COR-L47 (cell line): ENCODE measurements around the gene SNUPN.

ENCODE experiments used
- DNase-seq: peaks from one replicate; lab custom pipeline; 2025; lab: John Stamatoyannopoulos, UW

SNUPN gene

DNA sequence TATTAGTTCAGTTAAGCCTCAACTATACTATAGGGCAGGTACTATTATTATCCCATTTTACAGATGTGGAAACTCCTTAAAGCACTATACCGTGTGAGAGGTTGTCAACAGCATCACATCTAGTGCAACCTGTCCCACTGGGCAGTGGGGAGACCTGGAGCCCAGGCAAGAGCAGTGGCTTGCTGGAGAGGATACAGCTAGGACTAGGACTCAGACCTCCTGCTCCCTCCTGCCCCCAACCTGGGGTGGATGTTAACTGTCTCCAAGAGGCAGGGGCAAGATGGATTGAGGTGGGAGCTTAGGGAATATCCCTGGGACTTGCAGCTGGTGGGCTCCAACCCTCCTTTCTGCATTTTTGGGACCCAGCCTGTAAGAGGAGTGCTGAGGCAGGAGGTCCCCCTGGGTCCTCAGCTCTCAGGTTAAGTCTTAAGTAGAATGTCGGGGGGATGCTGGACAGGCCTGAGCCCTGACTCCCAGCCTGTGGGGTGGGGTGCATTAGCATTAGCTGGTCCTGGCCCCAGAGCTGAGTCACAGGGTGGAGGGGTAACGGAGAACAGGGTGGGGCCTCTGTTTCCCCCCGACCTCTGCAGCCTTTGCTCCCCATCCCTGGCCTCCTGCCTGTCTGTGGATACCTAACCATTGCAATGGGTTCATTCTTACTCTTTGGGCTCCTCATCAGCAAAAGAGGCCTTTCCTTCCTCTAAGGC is 28.8 kb upstream of the SNUPN start:
- DNase-seq = no peak

DNA sequence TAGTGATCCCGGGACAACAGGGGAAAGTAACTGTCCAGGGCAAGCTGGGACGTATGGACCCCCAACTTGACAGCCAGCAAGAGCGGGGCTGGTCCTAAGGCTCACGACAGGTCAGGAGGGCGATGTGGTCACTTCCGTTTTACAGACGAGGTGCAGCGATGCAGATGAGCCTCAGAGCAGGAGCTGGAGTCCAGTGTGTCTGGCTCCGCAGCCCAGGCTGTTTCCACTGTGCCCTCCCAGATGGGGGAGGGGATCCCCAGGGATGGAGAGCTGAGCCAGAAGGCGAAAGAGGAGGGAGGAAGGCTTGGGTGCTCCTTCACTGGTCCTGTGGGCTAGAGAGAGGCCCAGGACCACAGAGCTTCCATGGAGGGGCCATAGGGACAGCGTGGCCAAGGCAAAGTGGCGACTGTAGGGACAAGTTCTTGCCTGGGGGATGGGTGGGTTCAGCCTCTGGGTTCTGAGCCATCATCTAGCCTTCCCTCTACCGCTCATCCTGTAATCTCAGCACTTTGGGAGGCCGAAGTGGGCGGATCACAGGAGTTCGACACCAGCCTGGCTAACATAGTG is 27.9 kb upstream of the SNUPN start:
- no peak for DNase-seq

DNA sequence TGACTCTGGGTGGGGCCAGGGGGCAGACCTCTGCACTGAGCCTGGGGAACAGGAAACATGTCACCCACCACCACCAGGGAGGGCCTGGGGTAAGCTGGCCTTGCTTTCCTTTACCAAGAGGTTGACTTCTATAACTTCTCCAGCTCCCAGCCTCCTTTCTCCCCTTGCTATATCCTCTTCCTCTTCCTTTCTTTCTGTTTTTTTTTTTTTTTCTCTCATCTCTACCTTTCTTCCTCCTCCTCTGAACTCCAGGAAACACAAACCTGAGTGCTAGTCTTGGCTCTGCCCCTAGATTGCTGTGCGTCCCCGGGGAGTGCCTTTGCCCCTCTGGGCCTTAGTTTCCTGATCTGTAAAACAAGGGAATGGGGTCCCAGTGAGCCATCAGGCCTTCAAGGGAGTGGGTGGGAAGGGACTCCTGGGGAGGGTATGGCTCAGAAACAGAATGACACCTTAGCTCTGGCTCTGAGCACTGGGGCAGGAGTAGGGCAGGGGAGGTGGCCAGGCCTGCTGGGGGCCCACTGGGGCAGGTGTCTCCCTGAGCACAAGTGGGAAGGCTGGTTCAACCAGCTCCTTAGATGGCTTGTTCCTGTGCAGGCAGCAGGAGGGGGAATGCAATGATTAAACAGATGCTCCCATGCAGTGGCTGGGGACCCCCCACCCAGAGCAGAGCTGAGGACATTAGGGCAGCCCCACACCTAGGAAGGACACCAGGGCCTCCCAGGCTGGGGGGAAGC is 26.5 kb upstream of the SNUPN start:
- no peak for DNase-seq

DNA sequence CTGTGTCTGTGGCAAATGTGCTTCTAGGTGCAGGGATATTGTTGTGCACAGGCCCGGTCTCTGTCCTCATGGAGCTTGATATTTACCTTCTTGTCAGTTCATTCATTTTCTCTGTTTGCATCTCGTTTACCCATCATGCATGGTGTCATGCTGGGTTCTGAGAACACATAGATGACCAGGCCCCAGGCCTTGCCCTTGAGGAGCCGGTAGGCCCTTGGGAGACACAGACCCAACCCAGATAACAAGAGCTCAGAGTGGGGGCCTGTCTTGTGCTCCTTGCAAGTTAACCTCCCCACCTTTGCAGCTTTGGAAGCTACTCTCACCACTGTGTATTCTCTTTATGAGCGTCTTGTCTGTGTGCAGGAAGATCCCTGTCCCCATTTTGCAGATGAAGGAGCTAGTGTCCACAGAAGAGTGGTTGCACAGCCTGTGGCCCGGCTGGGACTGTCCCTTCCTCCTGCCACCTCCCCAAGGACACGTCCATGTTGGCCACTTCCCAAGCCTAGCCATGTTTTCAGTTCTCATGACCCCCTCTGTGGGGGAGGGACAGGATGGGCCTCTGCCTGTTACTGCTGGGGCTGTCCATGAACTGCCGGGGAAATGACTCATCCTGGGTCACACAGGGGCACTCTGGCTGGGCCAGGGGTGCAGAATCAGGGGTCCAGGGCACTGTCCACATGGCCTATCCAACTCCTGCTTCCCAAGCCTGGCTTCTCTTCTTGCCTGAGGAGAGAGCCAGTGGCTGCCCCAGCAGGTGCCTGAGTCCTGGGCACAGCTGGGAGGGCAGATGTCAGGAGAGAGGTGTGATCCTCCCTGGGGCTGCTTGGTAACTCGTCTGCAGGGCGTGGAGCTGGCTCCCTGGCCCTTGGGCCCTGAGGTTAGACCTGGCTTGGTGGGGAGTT is 25.6 kb upstream of the SNUPN start:
- no peak for DNase-seq

- DNase-seq = no peak
Observed at GRCh38 chr15:75649848-75650247, 24.3 kb upstream of the SNUPN start.

DNA sequence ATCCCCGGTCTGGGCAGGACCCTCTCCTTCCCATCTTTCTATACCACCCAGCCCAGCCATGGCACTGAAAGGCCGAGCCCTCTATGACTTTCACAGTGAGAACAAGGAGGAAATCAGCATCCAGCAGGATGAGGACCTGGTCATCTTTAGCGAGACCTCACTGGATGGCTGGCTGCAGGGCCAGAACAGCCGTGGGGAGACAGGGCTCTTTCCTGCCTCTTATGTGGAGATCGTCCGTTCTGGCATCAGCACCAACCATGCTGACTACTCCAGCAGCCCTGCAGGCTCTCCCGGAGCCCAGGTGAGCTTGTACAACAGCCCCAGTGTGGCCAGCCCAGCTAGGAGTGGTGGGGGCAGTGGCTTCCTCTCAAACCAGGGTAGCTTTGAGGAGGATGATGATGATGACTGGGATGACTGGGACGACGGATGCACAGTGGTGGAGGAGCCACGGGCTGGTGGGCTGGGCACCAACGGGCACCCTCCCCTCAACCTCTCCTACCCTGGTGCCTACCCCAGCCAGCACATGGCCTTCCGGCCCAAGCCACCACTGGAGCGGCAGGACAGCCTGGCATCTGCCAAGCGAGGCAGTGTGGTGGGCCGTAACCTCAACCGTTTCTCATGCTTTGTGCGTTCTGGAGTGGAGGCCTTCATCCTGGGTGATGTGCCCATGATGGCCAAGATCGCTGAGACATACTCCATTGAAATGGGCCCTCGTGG is 23.7 kb upstream of the SNUPN start:
- no peak for DNase-seq

- no peak for DNase-seq
Observed at GRCh38 chr15:75648156-75649000, 22.9 kb upstream of the SNUPN start.

DNA sequence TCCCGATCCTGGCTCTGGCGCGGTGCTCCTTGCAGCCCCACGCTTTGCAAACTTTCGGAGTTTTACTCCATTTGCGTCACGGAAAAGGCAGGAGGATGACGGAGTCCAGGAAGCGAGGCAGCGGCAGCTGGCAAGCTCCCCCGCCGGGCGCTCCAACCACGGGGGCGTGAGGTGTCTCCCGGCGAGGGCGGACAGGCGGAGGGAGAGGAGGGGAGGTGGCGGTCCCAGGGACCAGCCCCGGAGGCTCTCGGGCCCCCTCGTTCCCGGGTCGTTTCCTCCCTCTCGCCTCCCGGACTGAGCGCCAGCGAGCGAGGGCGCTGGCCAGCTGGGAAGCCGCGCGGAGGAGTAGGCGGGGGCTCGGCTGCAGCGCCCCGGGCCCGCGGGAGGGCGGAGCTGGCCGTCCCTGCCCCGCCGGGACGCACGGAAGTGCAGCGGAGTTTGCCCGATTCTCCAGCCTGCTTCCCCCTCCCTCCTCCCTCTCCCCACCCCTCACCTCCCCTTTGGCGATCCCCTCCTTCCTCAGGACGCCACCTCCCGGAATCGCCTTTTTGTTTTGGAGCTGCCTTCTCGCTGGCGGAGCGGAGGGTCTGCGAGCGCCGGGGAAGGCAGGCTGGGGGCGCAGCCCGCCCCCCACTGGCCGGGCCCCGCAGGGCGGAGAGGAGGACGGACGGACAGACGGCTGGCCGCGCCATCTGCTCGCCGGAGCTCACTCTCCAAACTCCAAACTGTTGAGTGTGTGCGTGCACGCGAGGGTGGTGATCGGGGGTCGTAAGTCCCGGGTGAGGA is 22.0 kb upstream of the SNUPN start, which contains the start of gene SNX33:
Gene SNX33, plus strand, starts transcription at position 543 of the 786 bp plus-strand sequence. CDS start 1,191 bp downstream, outside the sequence.
- peak; percentile 36 for DNase-seq

GRCh38 chr15:75646944-75647364 is 21.4 kb upstream of the SNUPN start:
- no peak for DNase-seq

- DNase-seq = no peak
Observed at GRCh38 chr15:75646112-75646943, 20.8 kb upstream of the SNUPN start.

GRCh38 chr15:75644376-75644775 is 18.9 kb upstream of the SNUPN start:
- DNase-seq = no peak

- no peak for DNase-seq
Observed at GRCh38 chr15:75641603-75642002, 16.1 kb upstream of the SNUPN start.

DNA sequence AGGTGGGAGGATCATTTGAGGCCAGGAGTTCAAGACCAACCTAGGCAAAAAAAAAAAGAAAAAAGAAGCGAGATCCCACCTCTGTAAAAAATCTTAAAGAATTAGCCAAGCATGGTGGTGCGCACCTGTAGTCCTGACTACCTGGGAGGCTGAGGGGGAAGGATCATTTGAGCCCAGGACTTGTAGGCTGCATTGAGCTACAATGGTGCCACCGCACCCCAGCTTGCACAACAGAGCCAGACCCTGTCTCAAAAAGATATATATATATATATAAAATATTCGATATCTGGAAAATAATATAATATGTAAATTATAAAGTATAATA is 15.6 kb upstream of the SNUPN start:
- DNase-seq = no peak

- peak; percentile 72 for DNase-seq
Observed at GRCh38 chr15:75640483-75641178, 15.1 kb upstream of the SNUPN start.

- DNase-seq = peak; percentile 96
Observed at GRCh38 chr15:75639709-75640482, 14.4 kb upstream of the SNUPN start, which contains the start of gene IMP3. IMP3 (minus strand) TSS chr15:75640224; CDS start chr15:75640168, 56 bp downstream.

DNA sequence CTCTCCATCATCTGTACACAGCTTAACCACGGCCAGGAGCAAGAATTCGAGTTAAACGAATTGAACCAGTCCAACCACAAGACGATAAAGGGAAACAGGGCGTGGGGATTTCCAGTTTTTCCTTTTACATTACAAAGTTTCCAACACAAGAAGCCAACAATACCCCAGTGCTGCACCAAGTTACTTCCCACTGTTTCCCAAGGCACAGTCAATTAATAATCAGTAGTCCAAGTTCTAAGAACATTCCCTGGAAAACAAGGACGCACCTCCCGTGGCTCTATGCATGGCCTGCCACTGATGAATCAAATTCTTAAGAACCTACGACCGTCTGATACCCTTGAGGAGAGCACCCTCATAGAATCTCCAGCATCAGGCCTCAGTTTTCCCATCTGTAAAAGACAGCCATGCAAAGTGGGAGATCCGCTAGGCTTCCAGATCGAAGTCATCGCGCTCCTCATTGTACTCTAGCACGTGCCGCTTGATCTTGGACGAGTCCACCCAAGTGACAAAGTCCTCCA is 13.7 kb upstream of the SNUPN start:
- DNase-seq = no peak
